Neural cell (in vitro differentiated cells): ENCODE measurements around the gene PHF11. TPM values are rescaled to one million over a fixed set of nuclear protein-coding genes. Genes with fewer than 3 reads are reported as not detected.

ENCODE experiments used
- H2AFZ ChIP-seq: fragments of 200-600, 300-800 bp; sonication (generic), shearing (Covaris generic); 2 replicates; pipeline ENCODE4 v1.6.0; 2014; ENCODE audit warnings: low read depth, mild to moderate bottlenecking, antibody characterized with exemption, low read length, moderate library complexity
- H3F3A ChIP-seq: fragments of 200-600 bp; shearing (Covaris generic); 2 replicates; pipeline ENCODE4 v1.6.1; 2016; ENCODE audit warnings: mild to moderate bottlenecking, moderate library complexity, mixed read lengths, antibody characterized with exemption, low read length; ENCODE audit not compliant: insufficient read depth, poor library complexity, severe bottlenecking
- H3K27ac ChIP-seq: fragments of 200-600, 300-800 bp; sonication (generic), shearing (Covaris generic); 2 replicates; pipeline ENCODE4 v1.5.1; 2014; ENCODE audit warnings: mild to moderate bottlenecking, low read length, moderate library complexity
- H3K27me3 ChIP-seq: fragments of 300-800, 200-600 bp; sonication (generic), shearing (Covaris generic); 2 replicates; pipeline ENCODE4 v1.6.0; 2014; ENCODE audit warnings: mild to moderate bottlenecking, low read depth, low read length, moderate library complexity; ENCODE audit not compliant: insufficient read depth
- H3K36me3 ChIP-seq: fragments of 300-800, 200-600 bp; sonication (generic), shearing (Covaris generic); 2 replicates; pipeline ENCODE4 v1.5.1; 2014; ENCODE audit warnings: mild to moderate bottlenecking, antibody characterized with exemption, low read length, moderate library complexity; ENCODE audit not compliant: insufficient read depth
- H3K4me2 ChIP-seq: fragments of 300-800, 200-600 bp; sonication (generic), shearing (Covaris generic); 2 replicates; pipeline ENCODE4 v1.6.0; 2014; ENCODE audit warnings: mild to moderate bottlenecking, low read length
- H3K4me3 ChIP-seq: fragments of 300-800, 200-600 bp; sonication (generic), shearing (Covaris generic); 2 replicates; pipeline ENCODE4 v1.5.1; 2014; ENCODE audit warnings: mild to moderate bottlenecking, low read length, moderate library complexity
- H3K79me2 ChIP-seq: fragments of 200-600 bp; shearing (Covaris generic); replicated peaks from 2 replicates; pipeline ENCODE4 v1.6.0; 2014; ENCODE audit warnings: mild to moderate bottlenecking, low read length, moderate library complexity; ENCODE audit not compliant: insufficient read depth
- H3K9ac ChIP-seq: fragments of 300-800, 200-600 bp; sonication (generic), shearing (Covaris generic); 2 replicates; pipeline ENCODE4 v1.6.1; 2016; ENCODE audit warnings: mild to moderate bottlenecking, low read length, mixed read lengths
- H3K9me2 ChIP-seq: fragments of 200-600 bp; shearing (Covaris generic); 2 replicates; pipeline ENCODE4 v1.6.1; 2016; ENCODE audit warnings: mild to moderate bottlenecking, low read length, mixed read lengths; ENCODE audit not compliant: insufficient read depth
- H3K9me3 ChIP-seq: fragments of 200-600, 300-800 bp; sonication (generic), shearing (Covaris generic); 2 replicates; pipeline ENCODE4 v1.6.1; 2016; ENCODE audit warnings: mild to moderate bottlenecking, mixed run types, low read length, moderate library complexity, mixed read lengths
- H4K20me1 ChIP-seq: fragments of 200-600 bp; shearing (Covaris generic); 2 replicates; pipeline ENCODE4 v1.6.1; 2016; ENCODE audit warnings: mild to moderate bottlenecking, mixed run types; ENCODE audit not compliant: insufficient read depth
- CTCF ChIP-seq: fragments of 450-650 bp; IDR thresholded peaks from 2 replicates; pipeline ENCODE4 v1.5.1; 2014; ENCODE audit warnings: antibody characterized with exemption, mild to moderate bottlenecking, moderate library complexity; ENCODE audit not compliant: poor library complexity, severe bottlenecking
- EP300 ChIP-seq: fragments of 450-650 bp; conservative IDR thresholded peaks from 2 replicates; pipeline ENCODE4 v1.6.1; 2014; ENCODE audit warnings: antibody characterized with exemption, mild to moderate bottlenecking, moderate library complexity; ENCODE audit not compliant: poor library complexity, severe bottlenecking
- EZH2 ChIP-seq: fragments of 200-600, 300-800 bp; shearing (Covaris generic), sonication (generic); IDR thresholded peaks from 2 replicates; pipeline ENCODE4 v1.6.1; 2014; ENCODE audit warnings: antibody characterized with exemption, low read length, borderline replicate concordance, mild to moderate bottlenecking; ENCODE audit not compliant: insufficient read depth, poor library complexity, severe bottlenecking
- MXI1 ChIP-seq: fragments of 450-650 bp; conservative IDR thresholded peaks from 2 replicates; pipeline ENCODE4 v1.6.1; 2014; ENCODE audit warnings: antibody characterized with exemption, mild to moderate bottlenecking; ENCODE audit not compliant: poor library complexity, severe bottlenecking
- POLR2AphosphoS5 ChIP-seq: IDR thresholded peaks from 2 replicates; pipeline ENCODE4 v1.6.1; 2012
- RAD21 ChIP-seq: fragments of 450-650 bp; conservative IDR thresholded peaks from 2 replicates; pipeline ENCODE4 v1.6.1; 2014; ENCODE audit warnings: antibody characterized with exemption, mild to moderate bottlenecking, moderate library complexity
- REST ChIP-seq: IDR thresholded peaks from 2 replicates; pipeline ENCODE4 v1.6.1; 2012; ENCODE audit warnings: borderline replicate concordance
- SMC3 ChIP-seq: fragments of 450-650 bp; conservative IDR thresholded peaks from 2 replicates; pipeline ENCODE4 v1.6.1; 2014; ENCODE audit warnings: antibody characterized with exemption, mild to moderate bottlenecking, moderate library complexity; ENCODE audit not compliant: poor library complexity
- TAF1 ChIP-seq: IDR thresholded peaks from 2 replicates; pipeline ENCODE4 v1.6.1; 2012; ENCODE audit warnings: low read depth
- polyA plus RNA-seq: library from polyadenylated mRNA; depleted of rRNA; stranded (reverse); fragments of >200 nt; gene quantifications from 2 replicates; pipeline ENCODE4 v1.2.3, GENCODE V29; 2014

PHF11 gene
- polyA plus RNA-seq, 1 donor from 2014 or later, result not detected

- H3K27me3 ChIP-seq, result no peaks in the 10 kb centered on the region
- no peaks in the 10 kb centered on the region for H3K9me3 ChIP-seq
- H3K36me3 ChIP-seq, result peaks cover 8% of the 10 kb centered on the region
- no peaks in the 10 kb centered on the region for H4K20me1 ChIP-seq
- no peak overlapping the region for H2AFZ ChIP-seq
- H3K79me2 ChIP-seq, result no peaks in the 10 kb centered on the region
- no peak for TF ChIP-seq RAD21
- no peak for TF ChIP-seq SMC3
- TF ChIP-seq REST, result no peak
- no peak for TF ChIP-seq EP300
- TF ChIP-seq POLR2AphosphoS5, result no peak
- no peak for TF ChIP-seq EZH2
- TF ChIP-seq TAF1, result no peak
- TF ChIP-seq CTCF, result no peak
- no peak overlapping the region for H3K9ac ChIP-seq
- H3K27ac ChIP-seq, result no peak overlapping the region
- no peak overlapping the region for H3K4me3 ChIP-seq
- no peak overlapping the region for H3K4me2 ChIP-seq
- H3K9me2 ChIP-seq, result no peaks in the 10 kb centered on the region
- H3F3A ChIP-seq, result no peaks in the 10 kb centered on the region
Observed at GRCh38 chr13:49539746-49540145, 44.0 kb downstream of the PHF11 start.

- H3K4me2 ChIP-seq, result no peak overlapping the region
- H3K9ac ChIP-seq, result no peak overlapping the region
- no peaks in the 10 kb centered on the region for H3K9me3 ChIP-seq
- H3K9me2 ChIP-seq, result no peaks in the 10 kb centered on the region
- H3K4me3 ChIP-seq, result no peak overlapping the region
- no peaks in the 10 kb centered on the region for H3F3A ChIP-seq
- no peaks in the 10 kb centered on the region for H3K27me3 ChIP-seq
- no peak overlapping the region for H3K27ac ChIP-seq
- no peaks in the 10 kb centered on the region for H4K20me1 ChIP-seq
- no peak overlapping the region for H2AFZ ChIP-seq
- no peak for TF ChIP-seq MXI1
- TF ChIP-seq POLR2AphosphoS5, result no peak
- no peak for TF ChIP-seq EP300
- no peak for TF ChIP-seq TAF1
- TF ChIP-seq RAD21, result no peak
- TF ChIP-seq SMC3, result no peak
- no peak for TF ChIP-seq REST
- TF ChIP-seq EZH2, result no peak
- TF ChIP-seq CTCF, result no peak
- H3K36me3 ChIP-seq, result peaks cover 8% of the 10 kb centered on the region
- H3K79me2 ChIP-seq, result no peaks in the 10 kb centered on the region
Observed at GRCh38 chr13:49540552-49540951, 44.8 kb downstream of the PHF11 start.
